ENCODE data around the gene MALT1. TPM values are rescaled to one million over a fixed set of nuclear protein-coding genes. Genes with fewer than 3 reads are reported as not detected.

The MALT1 gene
- total RNA-seq, 4 donors from 2014 or later: 18.3 to 27.5 (median 22.6) TPM

DNA sequence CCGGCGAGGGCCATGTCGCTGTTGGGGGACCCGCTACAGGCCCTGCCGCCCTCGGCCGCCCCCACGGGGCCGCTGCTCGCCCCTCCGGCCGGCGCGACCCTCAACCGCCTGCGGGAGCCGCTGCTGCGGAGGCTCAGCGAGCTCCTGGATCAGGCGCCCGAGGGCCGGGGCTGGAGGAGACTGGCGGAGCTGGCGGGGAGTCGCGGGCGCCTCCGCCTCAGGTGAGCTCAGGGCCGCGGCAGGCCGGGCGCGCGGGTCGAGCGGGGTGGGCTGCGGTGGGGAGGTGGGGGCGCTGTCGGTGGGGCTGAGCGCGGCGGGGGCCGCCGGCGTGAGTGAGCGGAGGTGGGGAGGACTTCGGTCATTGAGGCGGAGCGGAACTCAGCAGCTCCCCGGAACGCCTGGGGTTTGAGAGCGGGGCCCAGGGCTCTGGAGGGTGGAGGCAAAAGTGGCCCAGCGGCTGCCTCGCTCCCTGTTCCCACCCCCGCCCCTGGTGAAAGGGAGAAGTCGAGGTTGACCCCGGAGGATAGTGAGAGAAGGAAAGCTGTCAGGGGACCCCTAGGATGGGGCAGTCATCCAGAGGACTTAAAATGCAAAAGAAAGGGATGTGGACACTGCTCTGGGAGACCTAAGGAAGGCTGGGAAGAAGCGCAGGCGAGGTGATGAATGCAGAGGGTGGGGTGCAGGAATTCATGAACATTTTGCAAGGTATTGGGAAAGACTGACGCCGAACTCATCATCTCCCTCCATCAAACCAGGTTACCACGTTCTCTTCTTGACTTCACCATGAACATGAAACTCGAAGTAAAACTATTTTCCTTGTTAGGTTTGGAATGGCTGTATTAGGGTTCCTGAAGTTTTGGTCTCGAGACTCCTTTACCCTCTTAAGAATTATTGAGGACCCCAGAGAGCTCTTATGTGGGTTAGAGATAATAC is 633 bp downstream of the MALT1 start:
- no peak for DNase-seq (ENCODE audit: extremely low spot score)
- intact Hi-C loops (cut with DNase I): loop anchor here (5.0 to 10.0 kb wide), 2 partner anchors 145 to 463 kb away; partner anchors contain the start of gene SEC11C
- Histone ChIP-seq H3K27me3 (no peaks in the 10 kb centered on the region), H3K9me3 (no peaks in the 10 kb centered on the region), H3K4me3 (peak overlapping the region; percentile 86 to 96 (median 92)), H3K27ac (replicated peaks in 1 of 4) (peak overlapping the region; percentile 96 to 97 (median 96)), H3K4me1 (peaks cover 14 to 22% (median 16%) of the 10 kb centered on the region in 4 donors), H3K36me3 (peaks cover 0 to 5% (median 0%) of the 10 kb centered on the region in 4 donors)
- peak in 1 of 2 donors; percentile 24 for TF ChIP-seq POLR2AphosphoS5 (IDR thresholded peaks at IDR 0.05)
- no peak for TF ChIP-seq EP300 (IDR thresholded peaks at IDR 0.05)
- TF ChIP-seq, protein P1, sequence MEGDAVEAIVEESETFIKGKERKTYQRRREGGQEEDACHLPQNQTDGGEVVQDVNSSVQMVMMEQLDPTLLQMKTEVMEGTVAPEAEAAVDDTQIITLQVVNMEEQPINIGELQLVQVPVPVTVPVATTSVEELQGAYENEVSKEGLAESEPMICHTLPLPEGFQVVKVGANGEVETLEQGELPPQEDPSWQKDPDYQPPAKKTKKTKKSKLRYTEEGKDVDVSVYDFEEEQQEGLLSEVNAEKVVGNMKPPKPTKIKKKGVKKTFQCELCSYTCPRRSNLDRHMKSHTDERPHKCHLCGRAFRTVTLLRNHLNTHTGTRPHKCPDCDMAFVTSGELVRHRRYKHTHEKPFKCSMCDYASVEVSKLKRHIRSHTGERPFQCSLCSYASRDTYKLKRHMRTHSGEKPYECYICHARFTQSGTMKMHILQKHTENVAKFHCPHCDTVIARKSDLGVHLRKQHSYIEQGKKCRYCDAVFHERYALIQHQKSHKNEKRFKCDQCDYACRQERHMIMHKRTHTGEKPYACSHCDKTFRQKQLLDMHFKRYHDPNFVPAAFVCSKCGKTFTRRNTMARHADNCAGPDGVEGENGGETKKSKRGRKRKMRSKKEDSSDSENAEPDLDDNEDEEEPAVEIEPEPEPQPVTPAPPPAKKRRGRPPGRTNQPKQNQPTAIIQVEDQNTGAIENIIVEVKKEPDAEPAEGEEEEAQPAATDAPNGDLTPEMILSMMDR (IDR thresholded peaks at IDR 0.05): peak in 1 of 3 experiments; percentile 5
- 5% methylated on average over 13 of the region's 64 CpGs for WGBS

DNA sequence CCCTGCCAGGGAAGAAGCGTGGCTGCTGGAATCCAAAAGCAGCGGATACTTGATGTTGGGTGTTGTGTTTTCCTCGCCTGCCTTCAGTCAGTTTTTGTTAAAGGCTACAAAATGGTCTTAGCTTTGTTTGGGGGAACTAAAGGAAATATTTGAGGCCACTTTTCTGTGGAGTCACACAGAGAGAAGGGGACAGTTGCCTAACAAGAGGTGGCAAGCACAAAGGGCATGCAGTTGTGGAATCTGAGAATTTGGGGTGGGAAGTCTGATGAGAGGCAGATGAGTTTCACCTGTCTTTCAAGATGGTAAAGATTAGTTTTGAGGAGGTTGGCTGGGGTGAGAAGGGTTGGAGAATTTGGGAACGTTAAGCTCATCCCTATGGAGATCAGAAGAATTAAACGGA is 2.9 kb downstream of the MALT1 start:
- no peak for TF ChIP-seq POLR2AphosphoS5 (IDR thresholded peaks at IDR 0.05)
- TF ChIP-seq, protein P1 (IDR thresholded peaks at IDR 0.05): no peak
- TF ChIP-seq EP300 (IDR thresholded peaks at IDR 0.05): no peak
- no peak for TF ChIP-seq POLR2A (IDR thresholded peaks at IDR 0.05; ENCODE audit: low read depth)
- H3K27me3 ChIP-seq: no peaks in the 10 kb centered on the region
- 92% methylated on average over 5 of the region's 5 CpGs for WGBS
- H3K27ac ChIP-seq (replicated peaks in 1 of 4): no peak overlapping the region
- peaks cover 0 to 5% (median 0%) of the 10 kb centered on the region in 4 donors for H3K36me3 ChIP-seq
- no peak overlapping the region for H3K4me3 ChIP-seq
- no peak for DNase-seq (ENCODE audit: extremely low spot score)
- no peaks in the 10 kb centered on the region for H3K9me3 ChIP-seq
- intact Hi-C loops (cut with DNase I): loop anchor here (5.0 to 10.0 kb wide), 2 partner anchors 147 to 461 kb away; partner anchors contain the start of gene SEC11C
- peaks cover 14 to 22% (median 16%) of the 10 kb centered on the region in 4 donors for H3K4me1 ChIP-seq

DNA sequence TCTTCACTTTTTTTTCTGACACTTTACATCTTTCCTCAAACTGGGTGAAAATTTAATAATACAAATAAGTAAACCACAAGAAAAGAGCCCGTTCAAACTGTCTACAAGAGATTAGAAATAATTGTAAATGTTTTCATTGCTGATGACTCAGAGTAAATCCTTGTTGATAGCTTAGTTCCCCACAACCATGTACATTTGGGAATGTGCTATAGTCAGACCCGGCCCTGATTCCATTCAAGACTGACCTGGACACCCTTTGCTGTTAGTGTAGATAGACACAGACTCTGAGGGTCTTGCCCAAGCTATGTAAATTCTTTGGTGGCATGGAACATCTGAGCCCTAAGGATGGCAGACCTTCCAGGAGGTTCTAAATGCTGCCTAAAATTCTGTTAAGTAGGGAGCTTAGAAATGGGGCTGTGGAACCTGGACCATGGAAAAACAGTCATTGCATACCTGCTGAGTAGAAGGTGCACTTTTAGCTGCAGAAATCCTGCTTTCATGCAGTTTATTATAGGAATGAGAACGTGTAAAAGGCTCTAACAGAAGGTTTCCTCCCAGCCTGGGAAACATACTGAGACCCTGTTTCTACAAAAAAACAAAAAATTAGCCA is 3.7 kb downstream of the MALT1 start:
- H3K9me3 ChIP-seq: no peaks in the 10 kb centered on the region
- H3K4me1 ChIP-seq: peaks cover 14 to 22% (median 16%) of the 10 kb centered on the region in 4 donors
- WGBS: 85% methylated on average over 3 of the region's 3 CpGs
- TF ChIP-seq, protein P1 (IDR thresholded peaks at IDR 0.05): no peak
- TF ChIP-seq EP300 (IDR thresholded peaks at IDR 0.05) (no peak), POLR2A (IDR thresholded peaks at IDR 0.05; ENCODE audit: low read depth) (no peak), POLR2AphosphoS5 (IDR thresholded peaks at IDR 0.05) (no peak)
- no peak overlapping the region for H3K4me3 ChIP-seq
- no peaks in the 10 kb centered on the region for H3K27me3 ChIP-seq
- no peak for DNase-seq (ENCODE audit: extremely low spot score)
- intact Hi-C loops (cut with DNase I): loop anchor here (5.0 to 10.0 kb wide), 2 partner anchors 148 to 460 kb away; partner anchors contain the start of gene SEC11C
- H3K36me3 ChIP-seq: peaks cover 0 to 5% (median 0%) of the 10 kb centered on the region in 4 donors
- no peak overlapping the region for H3K27ac ChIP-seq (replicated peaks in 1 of 4)

DNA sequence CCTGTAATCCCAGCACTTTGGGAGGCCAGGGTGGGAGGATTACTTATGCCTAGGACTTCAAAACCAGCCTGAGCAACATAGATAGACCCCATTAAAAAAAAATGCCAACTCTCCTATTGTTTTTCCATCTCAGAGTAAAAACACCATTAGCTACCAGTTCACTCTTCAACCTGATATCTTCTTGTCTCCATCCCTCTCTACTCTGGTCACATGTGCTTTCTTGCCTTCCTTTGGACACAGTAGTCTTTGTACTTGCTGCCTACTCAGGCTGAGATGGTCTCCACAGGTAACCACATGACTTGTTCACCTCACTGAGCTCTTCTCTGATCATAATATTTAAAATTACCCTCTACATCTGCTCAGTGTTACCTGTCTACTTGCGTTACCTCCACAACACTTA is 5.0 kb downstream of the MALT1 start:
- intact Hi-C loops (cut with DNase I): loop anchor here (10.0 kb wide), 1 partner anchor 459 kb away; the partner anchor contains the start of gene SEC11C
- H3K27me3 ChIP-seq: no peaks in the 10 kb centered on the region
- H3K36me3 ChIP-seq: peaks cover 0 to 5% (median 2%) of the 10 kb centered on the region in 4 donors
- 100% methylated on average over 1 of the region's 1 CpG for WGBS
- no peak overlapping the region for H3K4me3 ChIP-seq
- H3K9me3 ChIP-seq: no peaks in the 10 kb centered on the region
- H3K27ac ChIP-seq (replicated peaks in 1 of 4): no peak overlapping the region
- H3K4me1 ChIP-seq: peaks cover 9 to 14% (median 10%) of the 10 kb centered on the region in 4 donors
- no peak for DNase-seq (ENCODE audit: extremely low spot score)
- TF ChIP-seq POLR2AphosphoS5 (IDR thresholded peaks at IDR 0.05) (no peak), EP300 (IDR thresholded peaks at IDR 0.05) (no peak), POLR2A (IDR thresholded peaks at IDR 0.05; ENCODE audit: low read depth) (no peak)
- TF ChIP-seq, protein P1 (IDR thresholded peaks at IDR 0.05): no peak

All from esophagus muscularis mucosa (tissue), 4 donors.